PC-3 (cell line): Measurements from ENCODE around the gene CDH26. TPM values are rescaled to one million over a fixed set of nuclear protein-coding genes. Genes with fewer than 3 reads are reported as not detected.

Experiments used
- ATAC-seq: fragments of 200-7000 bp; cut with Tn5 transposase; 2 replicates; pipeline ENCODE4 v1.9.1; 2020; ENCODE audit warnings: mild to moderate bottlenecking, moderate library complexity
- BruUV-seq: library from RNA; stranded (reverse); fragments of 400-500 nt; replicated peaks from 2 replicates; lab custom pipeline; 2021; lab: Mats Ljungman, UMichigan
- CTCF ChIA-PET: fragments of 300-600 bp; sonication (Branson Sonifier 250); formaldehyde crosslinking; loops from one replicate; lab custom pipeline; 2022; ENCODE audit warnings: antibody characterized with exemption; lab: Charles Lee
- POLR2A ChIA-PET: fragments of 300-600 bp; sonication (Branson Sonifier 250); formaldehyde crosslinking; loops from one replicate; lab custom pipeline; 2022; ENCODE audit warnings: antibody characterized with exemption; ENCODE audit not compliant: unreplicated experiment; lab: Charles Lee
- DNase-seq: peaks from one replicate; pipeline ENCODE4 v3.0.0-alpha.2; 2015
- H2AFZ ChIP-seq: fragments of 300-600 bp; sonication (generic); 2 replicates; pipeline ENCODE4 v1.6.0; 2016; ENCODE audit warnings: antibody characterized with exemption, low read length
- H3F3A ChIP-seq: fragments of 300-600 bp; sonication (generic); one replicate; pipeline ENCODE4 v1.6.0; 2017; ENCODE audit warnings: antibody characterized with exemption, low read length, control low read depth, mild to moderate bottlenecking; ENCODE audit not compliant: unreplicated experiment
- H3K27ac ChIP-seq: fragments of 300-600 bp; sonication (generic); 2 replicates; pipeline ENCODE4 v1.5.1; 2016; ENCODE audit warnings: mild to moderate bottlenecking, low read length
- H3K27me3 ChIP-seq: fragments of 300-600 bp; sonication (generic); 2 replicates; pipeline ENCODE4 v1.6.1; 2016; ENCODE audit warnings: low read length, mixed read lengths
- H3K36me3 ChIP-seq: fragments of 300-600 bp; sonication (generic); 2 replicates; pipeline ENCODE4 v1.6.1; 2016; ENCODE audit warnings: low read depth, mixed run types, low read length, mixed read lengths
- H3K4me1 ChIP-seq: fragments of 300-600 bp; sonication (generic); 2 replicates; pipeline ENCODE4 v1.5.1; 2016; ENCODE audit warnings: low read length; ENCODE audit not compliant: insufficient read depth
- H3K4me2 ChIP-seq: fragments of 300-600 bp; sonication (generic); 2 replicates; pipeline ENCODE4 v1.6.0; 2016; ENCODE audit warnings: low read length
- H3K4me3 ChIP-seq: fragments of 300-600 bp; sonication (generic); 2 replicates; pipeline ENCODE4 v1.5.1; 2016; ENCODE audit warnings: mild to moderate bottlenecking, low read length, mixed read lengths
- H3K79me2 ChIP-seq: fragments of 300-600 bp; sonication (generic); 2 replicates; pipeline ENCODE4 v1.6.1; 2017; ENCODE audit warnings: low read length, mixed read lengths
- H3K9ac ChIP-seq: fragments of 300-600 bp; sonication (generic); 2 replicates; pipeline ENCODE4 v1.6.0; 2016; ENCODE audit warnings: mild to moderate bottlenecking, low read length
- H3K9me2 ChIP-seq: fragments of 300-600 bp; sonication (generic); replicated peaks from 2 replicates; pipeline ENCODE4 v1.6.1; 2016; ENCODE audit warnings: mixed run types, low read length, mixed read lengths
- H3K9me3 ChIP-seq: fragments of 300-600 bp; sonication (generic); 2 replicates; pipeline ENCODE4 v1.6.1; 2016; ENCODE audit warnings: low read length, mixed read lengths
- H4K20me1 ChIP-seq: fragments of 300-600 bp; sonication (generic); 2 replicates; pipeline ENCODE4 v1.6.1; 2016; ENCODE audit warnings: low read length, mixed read lengths
- CTCF ChIP-seq: fragments of 300-600 bp; sonication (generic); conservative IDR thresholded peaks from 2 replicates; pipeline ENCODE4 v1.5.1; 2017; ENCODE audit warnings: antibody characterized with exemption, low read depth, mild to moderate bottlenecking, low read length
- EZH2 ChIP-seq: fragments of 300-600 bp; sonication (generic); IDR thresholded peaks from one replicate; pipeline ENCODE4 v1.6.1; 2017; ENCODE audit warnings: antibody characterized with exemption, mild to moderate bottlenecking, low read length; ENCODE audit not compliant: unreplicated experiment
- EZH2phosphoT487 ChIP-seq: fragments of 300-600 bp; sonication (generic); IDR thresholded peaks from 2 replicates; pipeline ENCODE4 v1.6.1; 2018; ENCODE audit warnings: mild to moderate bottlenecking, antibody characterized with exemption, low read length, borderline replicate concordance
- intact Hi-C: fragments of 100-400 bp; cut with micrococcal nuclease; formaldehyde crosslinking; loops from 2 replicates; pipeline ENCODE4 v1.9.0; 2023
- total RNA-seq: library from RNA; depleted of rRNA; stranded (reverse); fragments of >200 nt; gene quantifications from 2 replicates; pipeline ENCODE4 v1.2.3, GENCODE V29; 2014

The CDH26 gene
- total RNA-seq, 1 experiment from 2014 or later: 1.2 TPM

- no peak overlapping the region for H2AFZ ChIP-seq
- H3K4me3 ChIP-seq: no peak overlapping the region
- intact Hi-C loops: no loop called here
- DNase-seq (no peak), ATAC-seq (no peak)
- H3K4me2 ChIP-seq: no peak overlapping the region
- H3K9me3 ChIP-seq: no peaks in the 10 kb centered on the region
- H4K20me1 ChIP-seq: no peaks in the 10 kb centered on the region
- ChIA-PET POLR2A (no interaction called here), CTCF (no interaction called here)
- H3K9me2 ChIP-seq: no peaks in the 10 kb centered on the region
- no peaks in the 10 kb centered on the region for H3F3A ChIP-seq
- TF ChIP-seq EZH2: no peak
- no peak for TF ChIP-seq CTCF
- TF ChIP-seq EZH2phosphoT487: no peak
- H3K79me2 ChIP-seq: no peaks in the 10 kb centered on the region
- 0 out of 2 replicates have a peak, but pooled peaks cover 5% of the 10 kb centered on the region for H3K27me3 ChIP-seq
- H3K27ac ChIP-seq: no peak overlapping the region
- H3K36me3 ChIP-seq: no peaks in the 10 kb centered on the region
- BruUV-seq: no TSS peak
- H3K9ac ChIP-seq: no peak overlapping the region
- no peaks in the 10 kb centered on the region for H3K4me1 ChIP-seq
Observed at GRCh38 chr20:60031107-60031506, 72.9 kb downstream of the CDH26 start.

DNA sequence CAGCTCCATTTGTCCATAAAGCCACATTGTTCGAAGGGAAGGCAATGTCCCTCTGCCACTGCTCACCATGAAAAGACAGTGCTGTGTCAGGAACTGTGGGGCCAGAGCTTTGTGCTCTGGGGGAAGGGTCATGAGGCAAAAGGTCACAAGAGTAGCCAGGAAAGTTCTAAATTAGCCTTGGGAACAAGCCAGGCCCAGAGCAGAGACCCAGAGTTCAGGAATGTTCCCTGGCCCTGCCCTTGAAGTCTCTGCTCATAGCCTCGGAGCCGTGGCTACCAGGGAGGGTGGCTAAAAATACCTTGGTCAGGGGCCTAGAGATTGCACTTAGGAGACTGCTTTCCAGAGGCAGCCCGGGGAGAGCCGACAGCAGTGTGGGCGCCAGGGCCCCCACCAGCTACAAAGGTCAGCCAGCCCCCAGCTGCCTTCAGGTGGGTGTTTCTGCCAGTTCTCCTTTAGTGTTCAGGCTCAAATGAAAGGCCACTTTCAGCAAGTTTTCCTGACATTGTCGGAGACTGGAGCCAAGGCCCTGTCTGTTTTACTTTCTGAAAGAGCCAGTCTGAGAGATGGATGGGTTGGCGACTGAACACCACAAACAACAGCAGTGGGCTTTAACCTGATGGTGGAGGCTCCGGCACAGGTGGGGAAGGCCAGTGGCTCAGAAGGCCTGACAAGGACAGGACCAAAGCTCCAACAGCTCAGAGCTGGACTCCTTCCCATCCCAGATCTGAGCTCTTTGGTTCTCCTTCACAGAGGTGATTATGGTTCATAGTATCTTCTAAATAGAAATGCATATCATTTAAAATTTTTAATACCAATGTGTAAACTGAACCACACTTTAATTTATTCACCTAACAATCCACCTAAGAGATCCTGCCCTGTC is 76.2 kb downstream of the CDH26 start:
- POLR2A ChIA-PET: no interaction called here
- Histone ChIP-seq H4K20me1 (no peaks in the 10 kb centered on the region), H3K27ac (no peak overlapping the region), H3K4me2 (no peak overlapping the region), H3K9me3 (no peaks in the 10 kb centered on the region), H3F3A (no peaks in the 10 kb centered on the region), H2AFZ (no peak overlapping the region), H3K9me2 (no peaks in the 10 kb centered on the region), H3K36me3 (no peaks in the 10 kb centered on the region), H3K79me2 (no peaks in the 10 kb centered on the region), H3K9ac (no peak overlapping the region), H3K4me1 (0 out of 2 replicates have a peak, but pooled peaks cover 4% of the 10 kb centered on the region), H3K27me3 (no peaks in the 10 kb centered on the region), H3K4me3 (no peak overlapping the region)
- intact Hi-C loops: no loop called here
- no peak for DNase-seq
- CTCF ChIA-PET: no interaction called here
- TF ChIP-seq CTCF: no peak
- TF ChIP-seq EZH2phosphoT487: no peak
- no TSS peak for BruUV-seq
- ATAC-seq: no peak

DNA sequence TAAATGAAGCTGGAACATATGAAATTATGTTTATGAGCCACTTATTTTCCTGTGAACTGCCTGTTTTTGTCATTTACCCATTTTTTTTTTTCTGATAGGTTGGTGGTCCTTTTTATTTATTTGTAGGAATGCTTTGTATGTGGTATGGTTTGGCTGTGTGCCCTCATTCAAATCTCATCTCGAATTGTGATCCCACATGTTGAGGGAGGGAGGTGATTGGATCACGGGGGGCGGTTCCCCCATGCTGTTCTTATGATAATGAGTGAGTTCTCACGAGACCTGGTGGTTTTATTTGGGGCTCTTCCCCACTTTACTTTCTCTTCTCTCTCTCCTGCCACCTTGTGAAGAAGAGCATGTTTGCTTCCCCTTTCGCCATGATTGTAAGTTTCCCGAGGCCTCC is 77.3 kb downstream of the CDH26 start:
- Histone ChIP-seq H3K27me3 (no peaks in the 10 kb centered on the region), H3F3A (no peaks in the 10 kb centered on the region), H3K27ac (no peak overlapping the region), H3K4me2 (no peak overlapping the region), H2AFZ (no peak overlapping the region), H3K9me3 (no peaks in the 10 kb centered on the region), H4K20me1 (no peaks in the 10 kb centered on the region), H3K4me3 (no peak overlapping the region), H3K79me2 (no peaks in the 10 kb centered on the region), H3K36me3 (no peaks in the 10 kb centered on the region), H3K9me2 (no peaks in the 10 kb centered on the region), H3K9ac (no peak overlapping the region), H3K4me1 (peaks cover 5% of the 10 kb centered on the region; the same call in 1 of the 2 replicates)
- intact Hi-C loops: no loop called here
- ChIA-PET POLR2A (no interaction called here), CTCF (no interaction called here)
- no peak for ATAC-seq
- BruUV-seq: no TSS peak
- TF ChIP-seq EZH2phosphoT487 (no peak), CTCF (no peak), EZH2 (no peak)
- DNase-seq: no peak
